Midbrain (tissue), 1 donor: ENCODE measurements around the gene TNFRSF18.

Experiments used
- DNase-seq: peaks from one replicate; lab custom pipeline; 2025; lab: John Stamatoyannopoulos, UW

Gene TNFRSF18

GRCh38 chr1:1227386-1227785 is 21.0 kb upstream of the TNFRSF18 start:
- DNase-seq = no peak

- DNase-seq = no peak
Measured at GRCh38 chr1:1226566-1227362, 20.4 kb upstream of the TNFRSF18 start.

GRCh38 chr1:1225913-1226312 is 19.5 kb upstream of the TNFRSF18 start:
- DNase-seq = no peak

GRCh38 chr1:1225238-1225845 is 18.9 kb upstream of the TNFRSF18 start:
- DNase-seq = no peak

- DNase-seq = no peak
Measured at GRCh38 chr1:1223891-1224290, 17.5 kb upstream of the TNFRSF18 start.

- DNase-seq = no peak
Measured at GRCh38 chr1:1223321-1223720, 16.9 kb upstream of the TNFRSF18 start.

- DNase-seq = no peak
Measured at GRCh38 chr1:1222575-1223225, 16.3 kb upstream of the TNFRSF18 start.

GRCh38 chr1:1221887-1222574 is 15.6 kb upstream of the TNFRSF18 start:
- DNase-seq = no peak

GRCh38 chr1:1220197-1220596 is 13.8 kb upstream of the TNFRSF18 start:
- no peak for DNase-seq

- no peak for DNase-seq
Measured at GRCh38 chr1:1219341-1219740, 12.9 kb upstream of the TNFRSF18 start.

GRCh38 chr1:1218524-1219200 is 12.3 kb upstream of the TNFRSF18 start:
- DNase-seq = no peak

- no peak for DNase-seq
Measured at GRCh38 chr1:1217621-1218523, 11.5 kb upstream of the TNFRSF18 start.

- no peak for DNase-seq
Measured at GRCh38 chr1:1216770-1217620, 10.6 kb upstream of the TNFRSF18 start.

GRCh38 chr1:1215881-1216605 is 9.7 kb upstream of the TNFRSF18 start:
- DNase-seq = no peak

- no peak for DNase-seq
Measured at GRCh38 chr1:1215080-1215676, 8.8 kb upstream of the TNFRSF18 start.

- no peak for DNase-seq
Measured at GRCh38 chr1:1213345-1214265, 7.2 kb upstream of the TNFRSF18 start, which contains the start of gene TNFRSF4. TNFRSF4 (minus strand) TSS chr1:1214153; CDS start chr1:1214127, 26 bp downstream.

GRCh38 chr1:1212780-1213344 is 6.5 kb upstream of the TNFRSF18 start:
- DNase-seq = no peak
